Omental fat pad (tissue), 4 donors: ENCODE measurements around the gene OMP. TPM values are rescaled to one million over a fixed set of nuclear protein-coding genes. Genes with fewer than 3 reads are reported as not detected.
"Not testable (repeated sequence)": the region's sequence is repeated elsewhere in the genome, so short reads cannot be mapped to it uniquely, and the experiment has no call there.

Source experiments
- ATAC-seq: fragments of 150-250 bp; one replicate; pipeline ENCODE4 v1.9.1; 2016; ENCODE audit warnings: mild to moderate bottlenecking, moderate library complexity; ENCODE audit not compliant: low FRiP score
- DNase-seq: peaks from one replicate; pipeline ENCODE4 v3.0.0-alpha.2; 2019; ENCODE audit warnings: low spot score
- CTCF ChIP-seq, 3 donors: fragments of 450-650 bp; IDR thresholded peaks; one replicate each; pipeline ENCODE4 v1.5.1; 2016 to 2017; ENCODE audit warnings: antibody characterized with exemption in 3 of 3, mild to moderate bottlenecking in 3 of 3, moderate library complexity in 2 of 3
- total RNA-seq, 4 donors: library from RNA; depleted of rRNA; stranded (reverse); fragments of >200 nt; gene quantifications; one replicate each; pipeline ENCODE4 v1.1.0, GENCODE V29; 2016

Gene OMP
- total RNA-seq, 4 donors from 2014 or later, result not detected

DNA sequence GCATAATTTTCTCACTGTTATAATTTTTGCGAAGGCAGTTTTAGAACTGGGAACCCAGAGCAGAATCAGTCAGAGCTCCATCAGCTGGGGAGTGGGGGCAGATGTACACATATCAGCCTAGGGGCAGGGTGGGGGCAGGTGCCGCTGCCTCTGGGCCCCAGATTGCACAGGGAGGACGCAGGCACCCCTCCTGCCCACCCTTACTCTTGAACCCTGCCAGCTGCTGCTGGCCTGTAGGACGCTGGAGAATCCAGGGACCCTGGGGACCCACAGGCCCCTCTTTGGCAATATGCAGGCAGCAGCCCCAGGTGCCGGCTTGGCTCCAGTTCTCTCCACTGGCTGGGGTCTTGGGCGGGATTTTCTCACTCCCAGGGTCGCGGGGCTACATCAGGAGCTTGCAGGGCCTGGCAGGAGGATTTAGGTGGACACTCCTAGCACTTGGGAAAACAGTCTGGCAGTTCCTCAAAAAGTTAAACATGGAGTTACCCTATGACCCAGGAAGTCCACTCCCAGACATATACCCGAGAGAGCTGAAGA lies 44.6 kb upstream of the OMP start:
- DNase-seq (no peak), ATAC-seq (no peak)
- TF ChIP-seq CTCF (IDR thresholded peaks at IDR 0.05), result no peak

GRCh38 chr11:77058900-77059299 lies 43.7 kb upstream of the OMP start:
- ATAC-seq (no peak), DNase-seq (no peak)
- TF ChIP-seq CTCF (IDR thresholded peaks at IDR 0.05), result no peak

GRCh38 chr11:77059806-77060205 lies 42.8 kb upstream of the OMP start:
- no peak for ATAC-seq

GRCh38 chr11:77060234-77060633 lies 42.4 kb upstream of the OMP start:
- ATAC-seq, result no peak
- DNase-seq, result no peak
- TF ChIP-seq CTCF (IDR thresholded peaks at IDR 0.05), result no peak

More at GRCh38 chr11:77059806-77060205, 42.8 kb upstream of the OMP start:
- no peak for TF ChIP-seq CTCF (IDR thresholded peaks at IDR 0.05)
- no peak for DNase-seq

DNA sequence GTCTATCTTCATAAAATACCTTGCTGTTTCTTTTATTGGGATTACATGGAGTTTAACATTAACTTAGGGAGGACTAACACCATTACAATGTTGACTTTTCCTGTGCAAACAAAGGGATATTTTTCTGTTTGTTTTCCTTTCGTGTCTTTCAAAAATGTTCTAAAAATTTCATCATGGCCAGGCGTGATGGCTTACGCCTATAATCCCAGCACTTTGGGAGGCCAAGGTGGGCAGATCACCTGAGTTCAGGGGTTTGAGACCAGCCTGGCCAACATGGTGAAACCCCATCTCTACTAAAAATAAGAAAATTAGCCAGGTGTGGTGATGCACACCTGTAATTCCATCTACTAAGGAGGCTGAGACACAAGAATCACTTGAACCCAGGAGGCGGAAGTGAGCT lies 41.4 kb upstream of the OMP start:
- not testable (repeated sequence) for ATAC-seq, DNase-seq

- DNase-seq (no peak), ATAC-seq (no peak)
- no peak for TF ChIP-seq CTCF (IDR thresholded peaks at IDR 0.05)
Observed at GRCh38 chr11:77062924-77063323, 39.7 kb upstream of the OMP start.

DNA sequence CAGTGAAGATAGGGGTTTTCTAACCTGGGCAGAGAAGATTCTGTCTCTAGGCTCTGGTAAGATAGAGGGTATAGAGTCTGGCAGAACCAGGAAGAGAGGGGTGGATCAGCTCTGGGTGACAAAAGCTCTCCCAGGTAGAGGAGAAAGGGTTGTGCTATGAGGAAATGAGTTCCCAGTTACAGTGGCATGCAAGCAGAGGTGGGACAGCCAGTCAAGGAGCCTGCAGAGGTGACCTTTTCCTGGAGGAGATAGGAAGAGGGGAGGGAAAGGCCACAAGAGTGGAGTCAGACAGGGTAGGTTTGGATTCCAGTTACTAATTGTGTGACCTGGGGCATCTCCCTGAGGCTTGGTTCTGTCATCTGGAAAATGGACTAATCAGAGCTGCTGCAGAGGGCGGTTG lies 39.2 kb upstream of the OMP start:
- no peak for TF ChIP-seq CTCF (IDR thresholded peaks at IDR 0.05)
- ATAC-seq (no peak), DNase-seq (no peak)

DNA sequence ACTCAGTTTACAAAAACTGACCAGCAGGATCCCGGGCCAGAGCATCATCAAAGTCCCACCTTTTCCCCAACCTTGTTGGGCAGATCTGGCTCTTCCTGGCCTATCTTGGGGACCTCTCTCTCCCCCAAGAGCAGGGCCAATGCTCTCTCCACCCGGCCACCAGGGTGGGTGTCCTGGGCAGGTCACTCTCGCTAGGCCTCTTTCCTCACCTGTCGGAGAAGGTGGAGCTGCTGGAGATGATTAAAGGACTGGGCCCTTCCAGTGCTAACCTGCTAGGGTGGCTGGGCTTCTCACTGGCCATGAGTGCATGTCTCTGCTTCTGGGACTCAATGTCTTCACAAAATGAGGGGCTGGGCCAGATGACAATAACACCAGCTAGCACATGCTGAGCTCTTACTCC lies 38.8 kb upstream of the OMP start:
- DNase-seq, result no peak
- no peak for ATAC-seq
- no peak for TF ChIP-seq CTCF (IDR thresholded peaks at IDR 0.05)
